HepG2 (cell line): ENCODE results near the gene FRMD8. TPM values are rescaled to one million over a fixed set of nuclear protein-coding genes. Genes with fewer than 3 reads are reported as not detected.

ENCODE experiments used
- ATAC-seq: fragments of 200-7000 bp; cut with Tn5 transposase; 3 replicates; pipeline ENCODE4 v1.9.1; 2020; ENCODE audit warnings: mild to moderate bottlenecking, moderate library complexity
- BruUV-seq: library from RNA; stranded (reverse); fragments of 400-500 nt; replicated peaks from 2 replicates; lab custom pipeline; 2021; lab: Mats Ljungman, UMichigan
- CTCF ChIA-PET: fragments of 300-600 bp; formaldehyde crosslinking; extraction: SDS; loops from one replicate; lab custom pipeline; 2021; ENCODE audit warnings: low total read pairs, inconsistent platforms, low intra/inter-chr PET ratio; lab: Yijun Ruan, JAX
- POLR2A ChIA-PET: fragments of 350-600 bp; sonication (Branson Sonifier 250); formaldehyde crosslinking; loops from one replicate; lab custom pipeline; 2020; ENCODE audit warnings: antibody characterized with exemption, inconsistent platforms; lab: Yijun Ruan, JAX
- DNase-seq: peaks from one replicate; pipeline ENCODE4 v3.0.0-alpha.2; 2015; ENCODE audit warnings: low spot score
- FAIRE-seq: peaks from 3 replicates; lab custom pipeline; 2011; peaks lifted over from hg19 to GRCh38; lab: Jason Lieb, UNC
- H2AFZ ChIP-seq: one replicate; pipeline ENCODE4 v1.6.1; 2011; ENCODE audit warnings: low read length, inconsistent platforms
- H3K27ac ChIP-seq: fragments of 300-600 bp; 3 replicates; pipeline ENCODE4 v1.8.0; 2011; ENCODE audit warnings: mixed run types, mild to moderate bottlenecking, mixed read lengths, low read length, inconsistent platforms; ENCODE audit not compliant: insufficient read depth; ENCODE audit errors: extremely low read length
- H3K27me3 ChIP-seq, 2 experiments: fragments of 200-600 bp in 1 of 2; 2 replicates in 1 of 2; 3 replicates in 1 of 2; pipeline versions ENCODE4 v1.6.0 to v1.8.0; 2011; ENCODE audit warnings: low read length in 2 of 2, mild to moderate bottlenecking in 2 of 2, moderate library complexity in 2 of 2, inconsistent platforms in 1 of 2; ENCODE audit not compliant: insufficient read depth in 2 of 2, control insufficient read depth in 1 of 2
- H3K36me3 ChIP-seq, 2 experiments: fragments of 200-600 bp in 1 of 2; replicated peaks in 1 of 2; 2 replicates in 1 of 2; 3 replicates in 1 of 2; pipeline versions ENCODE4 v1.5.1 to v1.8.0; 2011; ENCODE audit warnings: low read length in 2 of 2, inconsistent platforms in 1 of 2; ENCODE audit not compliant: insufficient read depth in 2 of 2, control insufficient read depth in 1 of 2
- H3K4me1 ChIP-seq: 2 replicates; pipeline ENCODE4 v1.5.1; 2012; ENCODE audit warnings: low read length, inconsistent platforms; ENCODE audit not compliant: insufficient read depth
- H3K4me2 ChIP-seq: 2 replicates; pipeline ENCODE4 v1.6.0; 2011; ENCODE audit warnings: low read depth, low read length, inconsistent platforms
- H3K4me3 ChIP-seq, 3 experiments: fragments of 200-600 bp in 1 of 3; sonication (generic), shearing (Covaris generic) in 1 of 3; replicated peaks in 1 of 3; 2 replicates each; pipeline ENCODE4 v1.5.1; 2011 to 2016; ENCODE audit warnings: low read length in 3 of 3, inconsistent platforms in 2 of 3, low read depth in 2 of 3, mild to moderate bottlenecking in 2 of 3, control low read depth in 1 of 3, mixed read lengths in 1 of 3; ENCODE audit not compliant: insufficient read depth in 1 of 3
- H3K79me2 ChIP-seq: one replicate; pipeline ENCODE4 v1.6.1; 2011; ENCODE audit warnings: low read length, inconsistent platforms; ENCODE audit not compliant: insufficient read depth
- H3K9ac ChIP-seq: 2 replicates; pipeline ENCODE4 v1.6.0; 2011; ENCODE audit warnings: mild to moderate bottlenecking, low read depth, low read length, inconsistent platforms; ENCODE audit not compliant: insufficient read depth
- H3K9me3 ChIP-seq: 2 replicates; pipeline ENCODE4 v1.5.1; 2012; ENCODE audit warnings: mild to moderate bottlenecking, low read length
- H4K20me1 ChIP-seq: 2 replicates; pipeline ENCODE4 v1.6.0; 2011; ENCODE audit warnings: inconsistent platforms, mild to moderate bottlenecking, low read length, moderate library complexity; ENCODE audit not compliant: insufficient read depth
- CENPX ChIP-seq: sonication (generic); formaldehyde crosslinking; IDR thresholded peaks from 2 replicates; pipeline ENCODE4 v1.9.0; 2021; ENCODE audit warnings: mild to moderate bottlenecking, missing genetic modification reagents, moderate library complexity
- GMEB1 ChIP-seq: sonication (generic); formaldehyde crosslinking; IDR thresholded peaks from 2 replicates; pipeline ENCODE4 v1.5.1; 2020; ENCODE audit warnings: missing genetic modification reagents, mild to moderate bottlenecking, borderline replicate concordance
- HMGA1 ChIP-seq: sonication (generic); formaldehyde crosslinking; conservative IDR thresholded peaks from 2 replicates; pipeline ENCODE4 v1.4.0; 2020; ENCODE audit warnings: missing genetic modification reagents
- LBX2 ChIP-seq: sonication (generic); formaldehyde crosslinking; IDR thresholded peaks from 2 replicates; pipeline ENCODE4 v1.5.0; 2020; ENCODE audit warnings: missing genetic modification reagents, mild to moderate bottlenecking, borderline replicate concordance
- MEIS2 ChIP-seq: sonication (generic); formaldehyde crosslinking; IDR thresholded peaks from 2 replicates; pipeline ENCODE4 v1.9.0; 2021; ENCODE audit warnings: mild to moderate bottlenecking, missing genetic modification reagents
- PBX2 ChIP-seq: IDR thresholded peaks from 2 replicates; pipeline ENCODE4 v1.6.1; 2016; ENCODE audit warnings: control low read depth
- RARA ChIP-seq: IDR thresholded peaks from 2 replicates; pipeline ENCODE4 v1.6.1; 2016; ENCODE audit warnings: missing genetic modification reagents, missing compliant biosample characterization
- SAP130 ChIP-seq: IDR thresholded peaks from 2 replicates; pipeline ENCODE4 v1.6.1; 2016; ENCODE audit warnings: low read depth
- SATB2 ChIP-seq: sonication (generic); formaldehyde crosslinking; IDR thresholded peaks from 2 replicates; pipeline ENCODE4 v1.5.0; 2020; ENCODE audit warnings: missing genetic modification reagents
- SMARCE1 ChIP-seq: fragments of 450-650 bp; IDR thresholded peaks from 2 replicates; pipeline ENCODE4 v1.6.1; 2017; ENCODE audit warnings: borderline replicate concordance
- SMC3 ChIP-seq: IDR thresholded peaks from 2 replicates; pipeline ENCODE4 v1.6.1; 2011; ENCODE audit warnings: low read length, improper control_type of control experiment
- SNRNP70 ChIP-seq: fragments of 200-400 bp; formaldehyde crosslinking; IDR thresholded peaks from 2 replicates; pipeline ENCODE4 v1.6.1; 2017; ENCODE audit warnings: mild to moderate bottlenecking, low read depth, low read length, moderate library complexity
- SP140L ChIP-seq: sonication (generic); formaldehyde crosslinking; IDR thresholded peaks from 2 replicates; pipeline ENCODE4 v1.4.0; 2020; ENCODE audit warnings: missing genetic modification reagents, borderline replicate concordance
- SRF ChIP-seq: IDR thresholded peaks from 2 replicates; pipeline ENCODE4 v1.6.1; 2011; ENCODE audit warnings: mild to moderate bottlenecking, low read depth, low read length, moderate library complexity
- SSRP1 ChIP-seq: IDR thresholded peaks from 2 replicates; pipeline ENCODE4 v1.6.1; 2016; ENCODE audit warnings: control low read depth
- TCF7 ChIP-seq: sonication (generic); IDR thresholded peaks from 2 replicates; pipeline ENCODE4 v1.6.1; 2016; ENCODE audit warnings: antibody characterized with exemption, low read depth
- XRCC5 ChIP-seq: fragments of 200-400 bp; formaldehyde crosslinking; optimal IDR thresholded peaks from 2 replicates; pipeline ENCODE3; 2017; ENCODE audit warnings: mild to moderate bottlenecking, low read length
- WGBS: methylation state at CpG from one replicate; pipeline ENCODE4 v1.1.6; 2017; ENCODE audit warnings: low lambda C conversion rate; 5-methylcytosine and 5-hydroxymethylcytosine counted together
- in situ Hi-C: cut with HindIII; loops from 2 replicates; pipeline ENCODE4 v1.10.0; 2017; ENCODE audit warnings: low pct_unique_long_range_greater_than_20kb; ENCODE audit not compliant: extremely low pct_ligation_motif_present
- intact Hi-C: fragments of 100-400 bp; cut with micrococcal nuclease; formaldehyde crosslinking; loops from one replicate; pipeline ENCODE4 v1.10.0; 2022; ENCODE audit not compliant: unreplicated experiment
- polyA plus RNA-seq, 8 experiments: library from polyadenylated mRNA; depleted of rRNA in 3 of 8; stranded (reverse) in 7 of 8; unstranded in 1 of 8; fragments of >200 nt; fragmentation: Illumina TruSeq in 4 of 8; extraction: Trizol in 4 of 8; gene quantifications; 2 replicates each; pipeline versions ENCODE4 v1.2.1 to v1.2.3, GENCODE V29; 2011 to 2016; ENCODE audit warnings: low read depth in 4 of 8, missing spikeins in 1 of 8, mixed read lengths in 1 of 8; ENCODE audit not compliant: insufficient read depth in 1 of 8
- total RNA-seq, 5 experiments: library from RNA; depleted of rRNA; stranded (reverse); fragments of >200 nt; fragmentation: Illumina TruSeq; extraction: Trizol; gene quantifications; 2 replicates each; pipeline ENCODE4 v1.2.3, GENCODE V29; 2016; ENCODE audit warnings: low read depth in 1 of 5

FRMD8 gene
- total and polyA plus RNA-seq, 2 of the 13 experiments (the other 11 are each of a cell fraction or from before 2014, with no cell fraction given) = 5.8 to 20.6 TPM

- TF ChIP-seq RARA (CRISPR knock-in tag) = peak; percentile 22; the same call in 1 of the 2 replicates
Observed at GRCh38 chr11:65424205-65425104, 38.0 kb downstream of the FRMD8 start (continued).

GRCh38 chr11:65425105-65425970 lies 38.9 kb downstream of the FRMD8 start:
- peaks cover 88% of the 10 kb centered on the region for H3K79me2 ChIP-seq
- H3K27ac ChIP-seq = peak overlapping the region; percentile 100
- DNase-seq = no peak
- intact Hi-C loops (no loop called here), in situ Hi-C loops (no loop called here)
- H3K4me3 ChIP-seq = peak overlapping the region; percentile 91 to 94 (median 93)
- peaks cover 77% of the 10 kb centered on the region for H4K20me1 ChIP-seq
- H3K9me3 ChIP-seq = no peaks in the 10 kb centered on the region
- WGBS = under 1% methylated on average over 9 of the region's 9 CpGs
- H3K9ac ChIP-seq = peak overlapping the region; percentile 100
- peaks cover 51% of the 10 kb centered on the region for H3K4me1 ChIP-seq
- no peak overlapping the region for H2AFZ ChIP-seq
- peak overlapping the region; percentile 95 for H3K4me2 ChIP-seq
- no peak for FAIRE-seq
- POLR2A ChIA-PET = interaction anchor here (1.0 to 17.8 kb wide), 13 partner anchors 8 to 92 kb away, joined by 3 to 952 read pairs (median 39); partner anchors contain the start of genes FRMD8, MALAT1 and SLC25A45
- CTCF ChIA-PET = no interaction called here
- H3K36me3 ChIP-seq = no peaks in the 10 kb centered on the region; a peak in 2 of 5 replicates
- no peak for ATAC-seq
- H3K27me3 ChIP-seq = no peaks in the 10 kb centered on the region; a peak in 1 of 5 replicates
- no TSS peak for BruUV-seq
- no peak for TF ChIP-seq MEIS2 (CRISPR knock-in tag)
- TF ChIP-seq CENPX (CRISPR knock-in tag) = no peak
- 0 out of 2 replicates have a peak, but pooled peaks have one; percentile 31 for TF ChIP-seq SSRP1 (CRISPR knock-in tag)
- TF ChIP-seq SAP130 (CRISPR knock-in tag) = 0 out of 2 replicates have a peak, but pooled peaks have one; percentile 24
- peak; percentile 8; the same call in 1 of the 2 replicates for TF ChIP-seq SMC3
- no peak for TF ChIP-seq SATB2 (CRISPR knock-in tag)
- no peak for TF ChIP-seq LBX2 (CRISPR knock-in tag)
- TF ChIP-seq TCF7 = no peak
- no peak for TF ChIP-seq XRCC5
- no peak for TF ChIP-seq GMEB1
- no peak for TF ChIP-seq SP140L (CRISPR knock-in tag)
- no peak for TF ChIP-seq SMARCE1
- no peak for TF ChIP-seq HMGA1 (CRISPR knock-in tag)
- no peak for TF ChIP-seq PBX2 (CRISPR knock-in tag)
- no peak for TF ChIP-seq SRF
- TF ChIP-seq SNRNP70 = no peak
